Suprapubic skin (tissue), 4 donors: ENCODE results near the gene MYBPH.
A peak's percentile ranks its signal among the peaks of the same experiment; 100 is the strongest.

Source experiments
- CTCF ChIP-seq, 2 donors: fragments of 200-600 bp in 1 of 2; fragments of 450-650 bp in 1 of 2; sonication (generic) in 1 of 2; IDR thresholded peaks; one replicate each; pipeline ENCODE4 v1.5.1; 2016 to 2019; ENCODE audit warnings: antibody characterized with exemption in 2 of 2, mild to moderate bottlenecking in 1 of 2, moderate library complexity in 1 of 2
- POLR2A ChIP-seq, 2 donors: fragments of 450-650 bp; IDR thresholded peaks; one replicate each; pipeline ENCODE4 v1.6.1; 2017; ENCODE audit warnings: antibody characterized with exemption in 2 of 2, mild to moderate bottlenecking in 2 of 2, moderate library complexity in 2 of 2
- POLR2AphosphoS5 ChIP-seq, 3 donors: sonication (generic); formaldehyde crosslinking; IDR thresholded peaks; one replicate each; pipeline ENCODE4 v1.6.1; 2017; ENCODE audit warnings: antibody characterized with exemption in 3 of 3

DNA sequence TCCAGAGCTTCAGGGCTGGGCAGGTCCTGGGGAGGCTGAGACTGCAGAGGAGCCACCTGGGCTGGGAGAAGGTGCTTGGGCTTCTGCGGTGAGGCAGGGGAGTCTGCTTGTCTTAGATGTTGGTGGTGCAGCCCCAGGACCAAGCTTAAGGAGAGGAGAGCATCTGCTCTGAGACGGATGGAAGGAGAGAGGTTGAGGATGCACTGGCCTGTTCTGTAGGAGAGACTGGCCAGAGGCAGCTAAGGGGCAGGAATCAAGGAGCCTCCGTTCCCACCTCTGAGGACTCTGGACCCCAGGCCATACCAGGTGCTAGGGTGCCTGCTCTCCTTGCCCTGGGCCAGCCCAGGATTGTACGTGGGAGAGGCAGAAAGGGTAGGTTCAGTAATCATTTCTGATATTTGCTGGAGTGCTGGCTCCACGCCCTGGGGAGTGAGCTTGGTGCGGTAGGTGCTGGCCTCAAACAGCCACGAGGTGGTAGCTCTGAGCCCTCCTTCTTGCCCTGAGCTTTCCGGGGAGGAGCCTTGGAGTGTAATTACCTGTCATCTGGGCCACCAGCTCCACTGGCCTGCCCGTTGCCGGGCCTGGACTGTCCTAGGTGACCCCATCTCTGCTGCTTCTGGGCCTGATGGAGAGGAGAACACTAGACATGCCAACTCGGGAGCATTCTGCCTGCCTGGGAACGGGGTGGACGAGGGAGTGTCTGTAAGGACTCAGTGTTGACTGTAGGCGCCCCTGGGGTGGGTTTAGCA, 9.3 kb downstream of the MYBPH start:
- no peak for TF ChIP-seq POLR2A (IDR thresholded peaks at IDR 0.05)
- TF ChIP-seq CTCF (IDR thresholded peaks at IDR 0.05) = peak in 1 of 2 donors; percentile 16
- TF ChIP-seq POLR2AphosphoS5 (IDR thresholded peaks at IDR 0.05) = no peak
